Smooth muscle cell of trachea (primary cell): ENCODE measurements around the gene ATRAID. TPM values are rescaled to one million over a fixed set of nuclear protein-coding genes. Genes with fewer than 3 reads are reported as not detected.

Experiments used
- total RNA-seq: library from RNA; depleted of rRNA; stranded (reverse); fragments of >200 nt; gene quantifications from 2 replicates; pipeline ENCODE4 v1.2.1, GENCODE V29; 2014

Gene ATRAID, protein sequence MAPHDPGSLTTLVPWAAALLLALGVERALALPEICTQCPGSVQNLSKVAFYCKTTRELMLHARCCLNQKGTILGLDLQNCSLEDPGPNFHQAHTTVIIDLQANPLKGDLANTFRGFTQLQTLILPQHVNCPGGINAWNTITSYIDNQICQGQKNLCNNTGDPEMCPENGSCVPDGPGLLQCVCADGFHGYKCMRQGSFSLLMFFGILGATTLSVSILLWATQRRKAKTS
- 197 and 218 TPM in 2 replicates for total RNA-seq

DNA sequence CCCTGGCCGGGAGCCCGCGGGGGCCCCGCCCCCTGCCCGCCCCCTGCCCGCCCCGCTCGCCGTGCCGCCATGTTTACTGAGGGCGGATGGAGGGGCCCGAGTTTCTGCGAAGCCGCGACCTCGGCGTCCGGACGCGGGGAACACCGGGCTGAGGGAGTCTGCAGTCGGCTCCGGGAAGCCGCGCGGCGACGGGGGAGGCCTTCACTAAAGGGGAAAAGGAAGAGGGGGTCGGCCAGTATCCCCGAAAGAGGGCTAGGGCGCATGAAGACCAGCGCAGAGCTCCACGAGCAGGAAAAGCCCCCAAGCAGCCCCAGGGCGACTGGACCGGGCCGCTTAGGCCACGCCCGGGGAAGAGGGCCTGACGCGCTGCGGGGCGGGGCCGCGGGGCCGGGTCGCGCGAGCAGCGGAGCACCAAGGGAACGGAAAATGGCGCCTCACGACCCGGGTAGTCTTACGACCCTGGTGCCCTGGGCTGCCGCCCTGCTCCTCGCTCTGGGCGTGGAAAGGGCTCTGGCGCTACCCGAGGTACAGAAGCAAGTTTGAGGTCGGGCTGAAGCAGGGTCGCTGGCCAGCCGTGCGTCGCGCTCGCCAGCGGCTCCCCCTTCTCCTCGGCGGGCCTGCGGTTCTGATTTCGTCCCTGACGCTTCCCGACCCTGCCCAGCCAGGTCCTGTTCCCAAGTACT, at the start of gene ATRAID, which contains the start of gene SLC5A6:
TSS of gene ATRAID (plus strand) at position 99 of the 683 bp plus-strand sequence. CDS start at position 427, 328 bp downstream.
TSS of gene SLC5A6 (minus strand) at position 326 of the 683 bp plus-strand sequence. CDS start 4,618 bp downstream, outside the sequence.

GRCh38 chr2:27217173-27218121, 5.6 kb downstream of the ATRAID start, which contains the start of gene CAD:
Gene CAD (plus strand): TSS chr2:27217369. CDS start chr2:27217552, 183 bp downstream.

GRCh38 chr2:27262379-27263286, 50.8 kb downstream of the ATRAID start, which contains the start of gene SLC30A3:
Gene SLC30A3 (minus strand): TSS chr2:27263047. CDS start chr2:27262906, 141 bp downstream.

Other genes with a start within 250 kb of the ATRAID start
- 5.8 and 8.1 TPM in 2 replicates for gene MAPRE3, start 241.4 kb upstream of the ATRAID start, total RNA-seq
- 33.7 and 38.5 TPM in 2 replicates for gene TMEM214, start 179.1 kb upstream of the ATRAID start, total RNA-seq
- 24.6 and 33.2 TPM in 2 replicates for gene AGBL5, start 160.4 kb upstream of the ATRAID start, total RNA-seq
- gene OST4, start 140.4 kb upstream of the ATRAID start, total RNA-seq = 409 and 544 TPM in 2 replicates
- gene EMILIN1, start 133.4 kb upstream of the ATRAID start, total RNA-seq = 305 and 366 TPM in 2 replicates
- 0.50 and 1.3 TPM in 2 replicates for gene KHK, start 125.3 kb upstream of the ATRAID start, total RNA-seq
- 3.6 and 6.1 TPM in 2 replicates for gene CGREF1, start 92.9 kb upstream of the ATRAID start, total RNA-seq
- under 0.01 and 0.15 TPM in 2 replicates for gene ABHD1, start 88.2 kb upstream of the ATRAID start, total RNA-seq
- 33.7 and 40.2 TPM in 2 replicates for gene PREB, start 77.4 kb upstream of the ATRAID start, total RNA-seq
- not detected in 2 replicates for gene PRR30, start 72.6 kb upstream of the ATRAID start, total RNA-seq
- gene TCF23, start 63.0 kb upstream of the ATRAID start, total RNA-seq = not detected in 2 replicates
- 13.7 and 15.1 TPM in 2 replicates for gene SLC5A6, start 227 bp downstream of the ATRAID start, total RNA-seq
- gene CAD, start 5.3 kb downstream of the ATRAID start, total RNA-seq = 37.8 and 41.5 TPM in 2 replicates
- 0.15 and 0.50 TPM in 2 replicates for gene SLC30A3, start 51.0 kb downstream of the ATRAID start, total RNA-seq
- not detected in 2 replicates for gene DNAJC5G, start 63.4 kb downstream of the ATRAID start, total RNA-seq
- gene TRIM54, start 70.4 kb downstream of the ATRAID start, total RNA-seq = under 0.01 TPM in 1 of 2 replicates, not detected in the other
- 1.5 and 1.8 TPM in 2 replicates for gene UCN, start 96.4 kb downstream of the ATRAID start, total RNA-seq
- 111 and 117 TPM in 2 replicates for gene MPV17, start 111.1 kb downstream of the ATRAID start, total RNA-seq
- gene GTF3C2, start 144.7 kb downstream of the ATRAID start, total RNA-seq = 33.4 and 34.6 TPM in 2 replicates
- 30.4 and 31.1 TPM in 2 replicates for gene EIF2B4, start 158.3 kb downstream of the ATRAID start, total RNA-seq
- 164 and 222 TPM in 2 replicates for gene SNX17, start 158.6 kb downstream of the ATRAID start, total RNA-seq
- 9.3 and 10.1 TPM in 2 replicates for gene ZNF513, start 168.7 kb downstream of the ATRAID start, total RNA-seq
- 52.3 and 72.1 TPM in 2 replicates for gene PPM1G, start 197.6 kb downstream of the ATRAID start, total RNA-seq
- gene NRBP1, start 216.6 kb downstream of the ATRAID start, total RNA-seq = 98.9 and 122 TPM in 2 replicates
- gene KRTCAP3, start 230.3 kb downstream of the ATRAID start, total RNA-seq = not detected in 2 replicates